ENCODE results near the gene TUT7.

- TF ChIP-seq CTCF (IDR thresholded peaks at IDR 0.05 in 4 of 5, conservative IDR thresholded peaks at IDR 0.05 in 1 of 5) (no peak), POLR2A (IDR thresholded peaks at IDR 0.05) (no peak)
Observed at GRCh38 chr9:86324901-86325300, 29.3 kb downstream of the TUT7 start.
